Measurements from ENCODE around the gene ARHGEF17.

DNA sequence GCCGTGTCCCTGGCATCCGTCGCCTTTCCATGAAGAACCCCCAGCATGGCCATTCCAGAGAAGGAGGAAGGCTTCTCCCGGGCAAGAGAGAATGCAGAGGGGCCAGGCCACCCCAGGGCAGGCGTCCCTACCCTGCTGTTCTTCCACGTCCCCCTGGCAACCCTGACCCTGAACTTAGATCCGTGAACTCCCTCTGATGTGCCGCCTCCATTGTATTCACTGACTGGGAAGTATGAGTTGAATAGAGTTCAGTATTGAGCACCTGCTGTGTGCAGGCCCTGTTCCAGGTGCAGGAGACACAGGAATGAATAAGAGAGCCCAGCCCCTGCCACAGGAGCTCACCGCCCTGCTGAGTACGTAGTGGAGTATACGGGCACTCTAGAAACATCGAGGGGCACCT is 39.0 kb downstream of the ARHGEF17 start:
- TF ChIP-seq ZNF140 (tag by site-specific recombination; IDR thresholded peaks at IDR 0.05) = no peak
- TF ChIP-seq, protein P1, sequence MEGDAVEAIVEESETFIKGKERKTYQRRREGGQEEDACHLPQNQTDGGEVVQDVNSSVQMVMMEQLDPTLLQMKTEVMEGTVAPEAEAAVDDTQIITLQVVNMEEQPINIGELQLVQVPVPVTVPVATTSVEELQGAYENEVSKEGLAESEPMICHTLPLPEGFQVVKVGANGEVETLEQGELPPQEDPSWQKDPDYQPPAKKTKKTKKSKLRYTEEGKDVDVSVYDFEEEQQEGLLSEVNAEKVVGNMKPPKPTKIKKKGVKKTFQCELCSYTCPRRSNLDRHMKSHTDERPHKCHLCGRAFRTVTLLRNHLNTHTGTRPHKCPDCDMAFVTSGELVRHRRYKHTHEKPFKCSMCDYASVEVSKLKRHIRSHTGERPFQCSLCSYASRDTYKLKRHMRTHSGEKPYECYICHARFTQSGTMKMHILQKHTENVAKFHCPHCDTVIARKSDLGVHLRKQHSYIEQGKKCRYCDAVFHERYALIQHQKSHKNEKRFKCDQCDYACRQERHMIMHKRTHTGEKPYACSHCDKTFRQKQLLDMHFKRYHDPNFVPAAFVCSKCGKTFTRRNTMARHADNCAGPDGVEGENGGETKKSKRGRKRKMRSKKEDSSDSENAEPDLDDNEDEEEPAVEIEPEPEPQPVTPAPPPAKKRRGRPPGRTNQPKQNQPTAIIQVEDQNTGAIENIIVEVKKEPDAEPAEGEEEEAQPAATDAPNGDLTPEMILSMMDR (tag by site-specific recombination; IDR thresholded peaks at IDR 0.05) = no peak
- no peak for TF ChIP-seq REST (tag by site-specific recombination; IDR thresholded peaks at IDR 0.05)
- TF ChIP-seq ZNF133 (tag by site-specific recombination; IDR thresholded peaks at IDR 0.05) = no peak
- TF ChIP-seq RBAK (tag by site-specific recombination; IDR thresholded peaks at IDR 0.05) = no peak
- TF ChIP-seq KLF8 (tag by site-specific recombination; IDR thresholded peaks at IDR 0.05) = no peak
- TF ChIP-seq REPIN1 (tag by site-specific recombination; IDR thresholded peaks at IDR 0.05; ENCODE audit: low read depth) = no peak
